Lower leg skin (tissue), 4 donors: ENCODE data around the gene SUPT4H1. TPM values are rescaled to one million over a fixed set of nuclear protein-coding genes. Genes with fewer than 3 reads are reported as not detected.
A peak's percentile ranks its signal among the peaks of the same experiment; 100 is the strongest.

Experiments
- DNase-seq, 2 donors: peaks; one replicate each; pipeline ENCODE4 v3.0.0-alpha.2; 2019; ENCODE audit warnings: low spot score in 2 of 2
- H3K4me3 ChIP-seq: fragments of 200-600 bp; sonication (generic); 2 replicates; pipeline ENCODE4 v1.5.1; 2017; ENCODE audit warnings: mild to moderate bottlenecking, low read depth; ENCODE audit not compliant: poor library complexity, severe bottlenecking
- CTCF ChIP-seq, 3 donors: fragments of 450-650 bp; IDR thresholded peaks; one replicate each; pipeline ENCODE4 v1.5.1; 2016; ENCODE audit warnings: antibody characterized with exemption in 3 of 3, mild to moderate bottlenecking in 3 of 3, moderate library complexity in 2 of 3
- POLR2A ChIP-seq, 2 donors: fragments of 450-650 bp; IDR thresholded peaks; one replicate each; pipeline ENCODE4 v1.6.1; 2016 to 2017; ENCODE audit warnings: antibody characterized with exemption in 2 of 2, mild to moderate bottlenecking in 1 of 2, moderate library complexity in 1 of 2
- WGBS, 2 donors: methylation state at CpG; one replicate each; pipeline ENCODE4 v1.1.5; 2018; 5-methylcytosine and 5-hydroxymethylcytosine counted together
- intact Hi-C: fragments of 100-400 bp; cut with DNase I; formaldehyde crosslinking; loops from one replicate; pipeline ENCODE4 v1.15.0; 2023; ENCODE audit warnings: low total_unique reads
- total RNA-seq, 4 donors: library from RNA; depleted of rRNA; stranded (reverse); fragments of >200 nt; gene quantifications; one replicate each; pipeline ENCODE4 v1.1.0, GENCODE V29; 2016

SUPT4H1 gene
- total RNA-seq, 4 donors from 2014 or later: 49.5 to 89.7 (median 57.5) TPM

GRCh38 chr17:58324409-58325288 is 27.4 kb downstream of the SUPT4H1 start:
- WGBS, 2 donors: 5 to 8% methylated on average over 37 to 39 of the region's 66 CpGs
- peak overlapping the region; percentile 29 for H3K4me3 ChIP-seq
- intact Hi-C loops: no loop called here

GRCh38 chr17:58324056-58324408 is 28.0 kb downstream of the SUPT4H1 start:
- no peak for DNase-seq
- WGBS, 2 donors: 39% methylated on average over 4 of the region's 13 CpGs
- peak overlapping the region; percentile 29 for H3K4me3 ChIP-seq
- no peak for TF ChIP-seq CTCF (IDR thresholded peaks at IDR 0.05)
- no peak for TF ChIP-seq POLR2A (IDR thresholded peaks at IDR 0.05)
- intact Hi-C loops: no loop called here

More at GRCh38 chr17:58324409-58325288, 27.4 kb downstream of the SUPT4H1 start:
- DNase-seq: no peak
- TF ChIP-seq CTCF (IDR thresholded peaks at IDR 0.05) (no peak), POLR2A (IDR thresholded peaks at IDR 0.05) (no peak)

- no peak overlapping the region for H3K4me3 ChIP-seq
- WGBS, 2 donors: 60 to 64% methylated on average over 8 of the region's 8 CpGs
- no peak for TF ChIP-seq POLR2A (IDR thresholded peaks at IDR 0.05)
- TF ChIP-seq CTCF (IDR thresholded peaks at IDR 0.05): no peak
- no peak for DNase-seq
- intact Hi-C loops: no loop called here
These were observed 28.5 kb downstream of the SUPT4H1 start for GRCh38 chr17:58323366-58324055.

GRCh38 chr17:58322581-58323185 is 29.3 kb downstream of the SUPT4H1 start:
- no peak for TF ChIP-seq CTCF (IDR thresholded peaks at IDR 0.05)
- no peak for TF ChIP-seq POLR2A (IDR thresholded peaks at IDR 0.05)
- intact Hi-C loops: no loop called here
- WGBS, 2 donors: 97% methylated on average over 9 of the region's 9 CpGs
- no peak for DNase-seq
- no peak overlapping the region for H3K4me3 ChIP-seq

GRCh38 chr17:58321571-58322525 is 30.2 kb downstream of the SUPT4H1 start:
- no peak overlapping the region for H3K4me3 ChIP-seq
- no peak for TF ChIP-seq POLR2A (IDR thresholded peaks at IDR 0.05)
- TF ChIP-seq CTCF (IDR thresholded peaks at IDR 0.05): no peak
- DNase-seq: no peak
- intact Hi-C loops: no loop called here
- WGBS, 2 donors: 95% methylated on average over 18 of the region's 18 CpGs
